ENCODE measurements around the gene DBR1.
"Not testable (repeated sequence)": the region's sequence is repeated elsewhere in the genome, so short reads cannot be mapped to it uniquely, and the experiment has no call there.

Gene DBR1

GRCh38 chr3:138186803-138187295, 12.1 kb upstream of the DBR1 start:
- DNase-seq = peak; percentile 93

DNA sequence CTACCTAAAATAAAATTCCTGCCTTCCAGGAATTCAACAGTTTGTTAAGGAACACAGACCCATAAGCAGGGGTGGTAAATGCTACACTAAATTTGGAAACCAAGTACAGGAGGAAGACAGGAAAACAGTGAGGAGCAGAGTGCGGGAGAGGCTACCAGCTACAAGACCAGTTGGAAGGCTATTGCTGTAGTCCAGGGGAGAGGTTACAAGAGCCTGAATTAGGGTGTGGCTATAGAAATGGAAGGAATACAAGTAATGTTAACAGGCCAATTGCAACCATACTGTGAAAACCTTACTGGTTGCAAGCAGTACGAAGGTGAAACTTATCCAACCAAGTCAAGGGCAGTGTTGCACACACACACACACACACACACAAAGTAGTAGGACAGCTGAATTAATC, 11.5 kb upstream of the DBR1 start:
- DNase-seq = no peak

DNA sequence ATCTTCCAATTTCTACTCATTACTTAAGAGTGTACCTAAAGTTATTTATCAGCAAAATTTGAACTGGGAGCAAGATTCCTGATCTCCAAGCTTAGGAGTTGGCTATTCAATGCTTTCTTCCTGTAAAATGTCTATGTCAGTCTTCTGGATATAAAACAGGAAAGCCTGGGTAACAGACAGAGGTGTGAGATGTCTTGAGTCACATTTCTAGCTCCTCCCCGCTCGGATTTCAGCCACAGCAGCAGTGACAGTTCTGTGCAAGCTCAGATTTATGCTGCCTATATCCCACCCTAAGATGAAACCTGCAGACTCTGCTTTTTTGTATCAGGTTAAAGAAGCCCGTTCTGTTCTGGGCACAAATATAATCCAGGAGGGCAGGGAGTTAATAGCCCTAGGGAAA, 10.3 kb upstream of the DBR1 start:
- no peak for DNase-seq

DNA sequence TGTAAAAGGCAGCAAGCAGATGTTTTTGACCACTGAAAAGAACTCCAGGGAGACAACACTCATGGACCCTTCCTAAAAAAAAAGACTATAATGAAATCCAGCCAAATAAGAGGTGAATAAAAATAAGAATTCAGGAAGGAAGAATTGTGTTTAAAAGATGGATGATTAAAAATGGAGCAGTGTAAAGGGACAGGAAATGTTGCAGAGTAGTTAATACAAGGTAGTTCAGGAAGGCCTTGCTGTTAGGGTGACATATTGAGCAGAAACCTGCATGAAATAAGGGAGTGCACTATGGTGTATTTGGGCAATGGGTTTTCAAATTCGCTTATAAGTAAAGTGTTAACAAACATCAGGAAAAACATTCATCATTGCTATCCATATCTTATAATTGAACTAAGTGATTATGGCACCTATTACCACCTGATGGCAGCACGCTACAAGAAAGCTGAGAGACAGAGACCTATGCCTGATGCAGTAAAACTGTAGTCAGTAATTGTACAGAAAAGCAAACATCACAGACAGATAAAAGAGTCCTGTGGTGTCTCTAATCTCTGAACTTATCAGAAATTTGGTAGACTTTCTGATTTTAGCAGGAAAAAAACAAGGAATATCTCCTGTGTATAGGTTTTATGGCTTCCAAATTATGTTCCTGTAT, 5.8 kb upstream of the DBR1 start:
- DNase-seq = no peak

DNA sequence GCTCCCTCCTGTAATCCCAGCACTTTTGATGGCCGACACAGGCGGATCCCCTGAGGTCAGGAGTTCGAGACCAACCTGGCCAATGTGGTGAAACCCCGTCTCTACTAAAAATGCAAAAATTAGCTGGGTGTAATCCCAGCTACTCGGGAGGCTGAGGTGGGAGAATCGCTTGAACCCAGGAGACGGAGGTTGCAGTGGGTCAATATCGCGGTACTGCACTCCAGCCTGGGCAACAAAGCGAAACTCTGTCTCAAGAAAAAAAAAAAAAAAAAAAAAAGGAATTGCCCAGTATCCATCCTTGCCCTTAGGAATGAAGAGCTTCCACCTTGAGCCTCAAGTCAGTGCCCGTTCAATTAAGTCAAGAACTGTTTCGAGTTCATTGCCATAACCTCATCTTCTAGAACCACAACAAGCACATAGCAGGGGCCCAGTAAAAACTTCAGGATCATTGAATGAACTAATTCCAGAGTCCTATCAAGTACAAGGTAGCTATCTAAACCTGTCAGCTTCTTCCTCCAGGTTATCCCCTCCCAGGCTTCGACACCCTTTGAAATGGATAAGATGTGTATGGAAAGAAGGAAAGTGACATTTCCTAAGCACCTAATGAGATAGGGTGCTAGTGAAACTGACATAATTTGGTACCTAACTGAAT, 826 bp downstream of the DBR1 start:
- DNase-seq = no peak

DNA sequence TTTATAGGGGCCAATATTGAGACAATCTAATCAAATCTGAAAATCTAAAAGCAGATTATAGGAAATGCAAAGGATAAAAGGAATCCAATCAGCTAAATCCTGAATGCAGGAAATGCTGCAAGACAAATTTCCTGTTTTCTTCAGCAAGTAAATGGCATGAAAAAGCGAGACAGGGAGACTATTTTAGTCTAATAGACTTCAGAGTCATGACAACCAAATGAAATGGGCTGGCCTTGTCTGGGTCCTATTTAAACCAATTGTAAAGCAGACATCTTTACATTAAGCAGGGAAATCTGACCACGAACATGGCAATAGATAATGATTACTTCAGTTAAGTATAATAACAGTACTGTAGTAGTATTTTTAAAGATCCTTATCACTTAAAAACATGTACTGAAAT, 2.1 kb downstream of the DBR1 start:
- DNase-seq = no peak

DNA sequence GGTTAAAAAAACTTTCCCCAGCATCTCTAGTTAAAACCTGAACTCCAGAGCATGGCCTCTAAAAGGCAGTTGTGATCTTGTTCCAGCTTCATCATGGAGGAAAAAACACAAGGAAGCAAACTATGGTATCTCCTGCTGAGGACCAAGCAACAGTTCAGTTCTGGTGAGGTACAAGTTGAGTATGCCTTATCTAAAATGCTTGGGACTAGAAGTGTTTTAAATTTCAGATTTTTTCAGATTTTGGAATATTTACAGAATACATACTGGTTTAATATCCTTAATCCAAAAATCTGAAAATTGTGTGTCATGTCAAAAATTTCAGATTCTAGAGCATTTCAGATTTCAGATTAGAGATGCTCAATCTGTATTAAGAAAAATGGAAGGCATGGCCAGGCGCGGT, 9.7 kb downstream of the DBR1 start:
- DNase-seq = no peak

DNA sequence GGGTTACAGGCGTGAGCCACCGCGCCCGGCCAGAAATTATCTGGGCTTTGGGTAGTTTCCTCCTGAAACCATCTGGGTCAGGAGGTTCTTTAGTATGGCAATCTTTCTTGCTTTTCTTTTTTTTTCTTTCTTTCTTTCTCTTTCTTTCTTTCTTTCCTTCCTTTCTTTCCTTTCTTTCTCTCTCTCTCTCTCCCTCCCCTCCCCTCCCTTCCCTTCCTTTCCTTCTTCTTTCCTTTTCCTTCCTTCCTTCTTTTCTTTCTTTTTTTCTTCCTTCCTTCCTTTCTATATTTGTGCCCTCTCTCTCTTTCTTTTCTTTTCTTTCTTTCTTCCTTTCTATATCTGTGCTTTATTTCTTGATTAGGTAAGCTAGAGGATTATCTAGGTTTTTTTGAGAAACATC, 17.0 kb downstream of the DBR1 start:
- no peak for DNase-seq

- DNase-seq = no peak
Measured at GRCh38 chr3:138154534-138154933, 20.2 kb downstream of the DBR1 start.

DNA sequence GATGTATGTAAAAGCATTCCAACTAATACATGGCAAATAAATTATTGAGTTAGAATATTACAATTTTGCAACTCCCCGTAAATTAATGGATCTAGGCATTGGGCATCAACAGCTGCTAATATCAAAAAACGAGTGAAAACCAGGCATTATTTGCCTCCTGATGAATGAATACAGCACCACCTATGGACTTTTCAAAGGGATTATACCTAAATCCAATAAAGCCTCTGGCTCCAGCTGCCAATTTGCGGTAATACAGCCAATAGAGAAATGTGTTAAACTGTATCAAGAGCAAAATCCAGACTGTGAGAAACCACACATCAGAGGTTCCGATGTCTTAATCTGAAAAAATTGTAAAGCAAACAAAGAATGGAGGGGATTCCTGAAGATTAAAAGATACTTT, 26.2 kb downstream of the DBR1 start:
- DNase-seq = no peak

DNA sequence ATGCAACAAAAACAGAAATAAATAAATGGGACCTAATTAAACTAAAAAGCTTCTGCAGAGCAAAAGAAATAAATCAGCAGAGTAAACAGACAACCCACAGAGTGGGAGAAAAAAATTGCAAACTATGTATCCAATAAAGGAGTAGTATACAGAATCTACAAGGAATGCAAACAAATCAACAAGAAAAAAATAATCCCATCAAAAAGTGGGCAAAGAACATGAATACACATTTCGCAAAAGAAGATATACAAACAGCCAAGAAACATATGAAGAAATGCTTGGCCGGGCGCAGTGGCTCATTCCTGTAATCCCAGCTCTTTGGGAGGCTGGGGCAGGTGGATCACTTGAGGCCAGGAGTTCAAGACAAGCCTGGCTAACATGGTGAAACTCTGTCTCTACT, 32.5 kb downstream of the DBR1 start:
- not testable (repeated sequence) for DNase-seq

- no peak for DNase-seq
Measured at GRCh38 chr3:138140940-138141339, 33.8 kb downstream of the DBR1 start.

DNA sequence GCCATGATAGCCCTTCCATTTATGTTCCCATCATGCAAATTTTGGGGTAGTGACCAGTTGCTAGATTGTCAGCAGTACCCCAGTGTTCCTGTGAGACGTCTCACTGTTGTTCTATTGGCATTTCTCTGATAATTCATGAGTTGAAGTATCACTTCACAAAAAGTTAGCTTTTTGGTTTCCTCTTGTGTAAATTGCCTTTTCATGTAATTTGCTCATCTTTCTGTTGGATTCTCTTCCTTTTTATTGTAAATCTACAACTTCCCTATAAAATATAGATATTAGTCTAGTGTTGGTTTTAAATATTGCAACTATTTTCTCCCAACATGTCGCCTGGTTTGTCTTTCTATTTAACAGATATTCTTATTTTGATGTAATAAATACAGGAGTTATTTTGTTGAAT, 35.0 kb downstream of the DBR1 start:
- DNase-seq = no peak

DNA sequence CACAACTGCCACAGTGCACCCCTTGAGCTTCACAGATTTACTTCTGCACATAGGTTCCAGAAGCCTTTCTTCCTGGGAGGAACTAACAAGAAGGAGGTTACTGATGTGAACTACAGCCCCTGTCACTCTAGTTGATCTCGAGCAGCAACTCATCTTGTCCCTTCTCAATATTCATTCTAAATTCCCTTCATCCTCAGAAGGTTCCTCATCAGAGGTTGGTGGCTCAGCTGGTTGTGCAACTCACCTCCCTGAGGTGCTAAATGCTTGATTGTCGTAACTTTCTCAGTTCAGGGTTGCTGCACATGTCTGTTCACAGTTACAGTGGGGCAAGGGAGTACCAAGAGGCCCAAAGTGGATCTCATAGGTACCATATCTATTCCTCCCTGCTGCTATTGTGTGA, 36.9 kb downstream of the DBR1 start:
- DNase-seq = no peak

DNA sequence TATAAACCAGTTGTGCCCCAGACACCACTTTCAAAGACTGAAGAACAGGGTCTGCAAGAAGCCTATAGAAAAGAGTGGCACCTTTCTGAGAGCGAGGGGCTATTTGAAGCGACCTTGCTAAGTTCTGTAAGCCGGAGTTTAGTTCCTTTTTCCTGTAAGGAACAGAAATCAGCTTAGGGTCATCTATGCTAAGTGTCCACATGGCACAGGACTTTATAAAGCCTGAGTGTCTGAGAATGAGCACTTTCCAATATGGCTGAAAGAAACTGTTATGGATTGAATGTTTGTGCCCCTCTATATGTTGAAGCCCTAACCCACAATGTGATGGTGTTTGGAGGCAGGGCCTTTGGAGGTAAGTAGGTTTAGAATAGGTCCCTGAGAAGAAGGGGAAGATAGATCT, 38.5 kb downstream of the DBR1 start:
- no peak for DNase-seq

- DNase-seq = no peak
Measured at GRCh38 chr3:138135833-138136194, 38.9 kb downstream of the DBR1 start.

GRCh38 chr3:138135146-138135832, 39.4 kb downstream of the DBR1 start:
- no peak for DNase-seq

DNA sequence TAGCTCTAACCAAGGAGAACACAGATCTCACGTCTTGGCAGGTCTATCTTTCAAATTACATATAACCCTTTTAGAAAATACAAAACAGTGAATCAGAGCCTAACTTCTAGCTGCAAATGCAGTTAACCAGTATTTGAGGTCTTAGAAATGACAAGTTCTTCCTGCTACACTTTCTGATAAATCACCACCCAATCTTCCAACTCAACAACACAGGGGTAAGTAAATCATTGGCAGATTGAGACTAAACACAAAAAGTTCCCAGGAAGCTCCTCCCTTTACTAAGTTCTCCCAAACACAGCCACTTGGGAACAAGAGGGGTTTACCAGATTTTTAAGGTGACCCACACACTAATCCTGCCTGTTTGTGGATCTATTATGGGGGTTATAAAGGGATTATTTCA, 42.5 kb downstream of the DBR1 start, which contains the start of gene A4GNT:
Gene A4GNT, minus strand, starts transcription at position 152 of the 400 bp plus-strand sequence. CDS start 1,134 bp downstream, outside the sequence.
- no peak for DNase-seq

- no peak for DNase-seq
Measured at GRCh38 chr3:138127636-138128365, 46.9 kb downstream of the DBR1 start.

DNA sequence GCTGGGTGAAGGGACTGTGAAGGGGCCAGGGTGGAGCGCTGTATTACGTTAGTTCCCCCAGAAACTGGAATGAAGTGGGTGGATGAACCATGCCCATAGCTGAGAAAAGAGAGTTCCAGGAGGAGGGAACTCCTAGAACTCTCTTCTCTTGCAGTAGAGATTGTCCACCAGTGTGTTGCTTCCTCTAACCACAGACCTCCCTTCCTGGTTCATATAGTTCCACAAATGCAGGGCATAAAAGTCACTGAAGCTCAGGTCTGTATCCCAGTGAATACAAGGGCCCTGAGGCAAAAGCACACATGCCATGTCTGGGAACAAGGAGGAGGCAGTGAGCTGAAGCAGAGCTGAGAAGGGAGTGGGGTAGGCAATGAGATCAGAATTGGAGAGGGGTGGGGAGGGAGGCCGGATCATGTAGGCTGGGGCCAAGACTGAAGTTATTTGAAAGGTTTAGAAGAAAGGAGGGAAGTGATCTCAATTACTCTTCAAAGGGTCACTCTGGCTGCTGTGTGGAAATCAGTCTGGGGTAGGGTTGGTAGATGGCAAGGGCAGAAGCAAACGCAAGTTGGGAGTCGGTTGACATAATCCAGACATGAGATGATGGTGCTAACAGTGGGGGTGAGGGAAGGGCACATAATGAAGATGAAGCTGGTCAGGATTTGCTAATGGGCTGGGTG, 49.0 kb downstream of the DBR1 start:
- DNase-seq = no peak

- peak; percentile 59 for DNase-seq
Measured at GRCh38 chr3:138124706-138125355, 49.9 kb downstream of the DBR1 start.

GRCh38 chr3:138124188-138124587, 50.5 kb downstream of the DBR1 start:
- no peak for DNase-seq
